Stimulated activated CD8-positive, alpha-beta memory T cell treated with anti-CD3 and anti-CD28 coated beads, Interleukin-7, amount 100 ng/mL, for 1 hour (primary cell): ENCODE measurements around the gene SLC35B2.

Experiments
- DNase-seq, 2 donors: peaks; one replicate each; pipeline ENCODE4 v3.0.0-alpha.2; 2020; ENCODE audit warnings: low read depth in 2 of 2

Gene SLC35B2

DNA sequence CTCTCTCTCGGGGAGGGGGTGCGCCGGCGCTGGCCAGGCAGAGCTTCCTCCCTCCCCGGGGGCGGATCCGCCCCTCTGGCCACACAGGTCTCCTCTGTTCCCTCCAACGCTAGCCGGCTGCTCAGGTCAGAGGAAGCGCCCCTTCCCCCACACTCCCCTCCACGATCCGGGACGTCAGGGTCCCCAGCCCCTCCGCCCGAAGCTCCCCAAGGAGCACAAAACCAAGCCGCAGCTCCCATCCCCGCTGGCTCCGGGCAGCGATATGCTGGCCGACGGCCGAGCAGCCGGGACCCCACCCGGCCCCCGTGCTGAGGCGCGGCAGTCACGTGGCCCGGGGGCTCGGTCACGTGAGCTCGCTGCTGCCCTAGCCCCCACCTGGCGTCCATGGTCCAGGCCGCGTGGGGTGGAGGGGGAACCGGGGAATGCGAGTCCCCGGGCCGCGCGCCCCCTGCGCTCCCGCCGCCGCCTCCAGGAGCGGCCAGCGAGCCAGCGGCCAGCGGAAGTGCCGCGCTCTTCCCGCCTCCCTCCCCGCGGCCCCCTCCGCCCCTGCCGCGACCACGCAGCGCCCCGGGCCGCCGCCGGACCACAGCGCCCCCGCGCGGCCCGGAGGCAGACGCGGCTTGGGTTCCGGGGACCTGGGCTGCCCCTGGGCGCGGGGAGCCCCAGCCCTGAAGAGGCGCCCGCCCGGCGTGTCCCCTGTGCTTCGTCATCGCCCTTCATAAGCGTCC is at the start of gene SLC35B2:
TSS of gene SLC35B2 (minus strand) at position 504 of the 728 bp plus-strand sequence. CDS start at position 386, 118 bp downstream.
- DNase-seq: peak in 1 of 2 donors; percentile 36

- no peak for DNase-seq
Observed at GRCh38 chr6:44306710-44307109, 49.4 kb upstream of the SLC35B2 start.

GRCh38 chr6:44305200-44305725 is 47.9 kb upstream of the SLC35B2 start:
- DNase-seq: no peak

- peak in 1 of 2 donors; percentile 6 for DNase-seq
Observed at GRCh38 chr6:44304282-44305199, 47.2 kb upstream of the SLC35B2 start.

DNA sequence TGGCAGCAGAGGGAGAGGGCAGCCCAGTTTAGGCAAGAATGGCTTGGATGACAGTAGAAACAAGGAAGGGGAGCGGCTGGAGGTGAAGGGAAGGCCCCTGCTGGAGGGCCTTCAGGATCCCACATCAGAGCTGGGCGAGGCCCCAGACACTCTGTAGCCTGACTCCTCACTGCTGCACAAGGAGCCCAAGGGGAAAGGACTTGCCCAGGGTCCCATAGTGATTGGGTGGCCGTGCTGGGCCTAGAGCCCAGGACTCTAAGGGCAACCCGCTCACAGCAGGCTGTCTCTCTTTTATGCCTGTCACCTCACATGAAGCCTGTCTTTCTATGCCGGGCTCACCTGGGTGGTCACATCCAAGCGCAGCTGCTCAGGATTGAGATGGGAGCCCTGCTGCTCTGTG is 46.5 kb upstream of the SLC35B2 start:
- DNase-seq: no peak

GRCh38 chr6:44302856-44303255 is 45.5 kb upstream of the SLC35B2 start:
- DNase-seq: no peak

DNA sequence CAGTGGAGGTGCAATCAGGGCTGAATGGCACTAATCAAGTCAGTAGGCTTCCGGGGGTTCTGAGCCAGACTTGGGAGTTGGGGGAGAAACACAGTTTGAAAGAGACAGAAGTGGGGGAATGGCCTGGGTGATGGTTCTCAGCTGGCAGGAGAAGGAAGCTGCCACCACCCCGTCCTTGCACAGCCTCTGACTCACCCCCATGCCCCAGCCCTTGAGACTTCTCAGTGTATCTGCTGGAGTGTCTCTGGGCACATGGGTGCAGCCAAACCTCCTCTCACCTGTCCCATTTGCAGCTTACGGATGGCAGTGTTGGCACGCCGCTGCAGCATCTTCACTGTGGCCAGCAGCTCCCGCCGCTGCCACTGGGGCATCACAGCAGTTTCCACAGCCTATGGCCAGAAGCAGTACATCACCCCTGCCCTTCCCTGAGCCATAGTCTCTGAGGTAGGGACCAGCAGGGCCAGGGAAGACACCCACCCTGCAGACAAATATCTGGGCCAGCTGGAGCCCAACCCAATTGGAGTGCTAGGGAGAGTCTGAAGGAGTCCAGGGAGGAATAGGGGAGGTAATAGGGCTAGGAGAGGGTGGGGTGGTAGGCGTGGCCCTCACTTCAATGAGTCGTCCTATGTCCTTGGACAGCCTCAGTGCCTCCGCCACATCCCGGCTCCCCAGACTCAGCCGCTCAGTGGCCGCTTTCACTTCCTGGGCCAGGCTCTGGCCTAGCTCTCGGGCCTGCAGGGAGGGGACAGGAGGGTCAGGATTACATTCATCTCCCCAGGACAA is 44.6 kb upstream of the SLC35B2 start:
- DNase-seq: no peak

DNA sequence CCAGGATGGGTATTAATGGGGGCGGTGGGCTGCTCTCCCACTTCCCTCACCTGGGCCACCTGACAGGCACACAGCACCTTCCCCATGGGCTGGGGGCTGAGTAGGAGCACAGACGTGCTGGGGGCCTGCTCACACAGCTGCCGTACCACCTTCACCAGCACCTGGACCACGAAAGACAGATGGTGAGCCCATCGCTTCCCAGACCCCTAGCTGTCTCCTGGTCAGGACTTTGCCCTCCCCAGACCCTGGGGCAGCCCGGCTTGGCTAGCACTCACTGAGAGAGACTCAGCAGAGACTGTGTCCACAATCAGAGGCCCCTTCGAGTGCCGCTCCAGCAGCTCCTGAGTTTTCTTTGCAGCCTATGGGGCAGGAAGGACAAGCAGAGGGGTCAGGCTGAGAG is 43.8 kb upstream of the SLC35B2 start:
- no peak for DNase-seq

DNA sequence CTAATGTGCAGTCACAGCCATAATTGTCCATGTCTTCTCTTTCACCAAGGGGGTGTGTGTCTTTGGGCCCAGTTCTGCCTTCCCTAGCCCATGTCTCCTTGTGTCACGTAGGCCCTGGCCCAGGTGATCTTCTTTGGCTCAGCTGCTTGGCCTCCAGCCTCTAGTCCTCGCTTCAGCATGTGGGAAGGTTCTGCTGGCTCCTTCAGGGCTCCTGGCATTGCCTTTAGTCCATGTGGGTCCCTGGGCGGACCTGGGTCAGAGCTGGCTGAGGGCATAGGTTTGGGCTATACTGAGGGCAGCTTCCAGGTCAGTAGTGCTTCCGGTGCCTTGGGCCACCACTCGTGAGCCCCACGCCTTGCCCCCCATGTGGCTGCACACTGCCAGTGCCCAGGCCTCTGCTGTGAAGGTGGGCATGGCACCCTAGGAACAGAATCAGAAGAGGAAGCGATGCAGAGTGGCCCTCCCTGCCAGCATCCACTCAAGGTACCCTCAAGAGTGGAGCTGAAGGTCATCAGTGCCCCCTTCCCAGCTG is 43.0 kb upstream of the SLC35B2 start:
- DNase-seq: no peak

DNA sequence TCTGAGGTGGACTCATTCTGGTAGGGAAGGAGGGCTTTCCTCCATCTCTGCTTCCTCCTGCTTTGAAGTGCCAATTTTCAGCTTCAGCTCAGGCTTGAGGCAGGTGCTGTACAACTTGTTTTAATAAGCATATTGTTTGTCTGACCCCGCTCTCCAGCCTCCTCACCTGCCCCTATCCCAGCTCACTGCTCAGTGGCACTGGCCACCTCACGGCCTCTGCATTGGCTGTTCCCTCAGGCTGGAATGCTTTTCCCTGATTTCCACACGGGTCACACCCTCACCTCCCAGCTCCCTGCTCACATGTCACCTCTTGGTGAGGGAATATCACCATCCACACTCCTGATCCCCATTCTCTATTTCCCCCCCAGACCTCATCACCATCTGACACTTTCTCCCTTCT is 41.5 kb upstream of the SLC35B2 start:
- no peak for DNase-seq

- DNase-seq: no peak
Observed at GRCh38 chr6:44298055-44298803, 40.9 kb upstream of the SLC35B2 start.

DNA sequence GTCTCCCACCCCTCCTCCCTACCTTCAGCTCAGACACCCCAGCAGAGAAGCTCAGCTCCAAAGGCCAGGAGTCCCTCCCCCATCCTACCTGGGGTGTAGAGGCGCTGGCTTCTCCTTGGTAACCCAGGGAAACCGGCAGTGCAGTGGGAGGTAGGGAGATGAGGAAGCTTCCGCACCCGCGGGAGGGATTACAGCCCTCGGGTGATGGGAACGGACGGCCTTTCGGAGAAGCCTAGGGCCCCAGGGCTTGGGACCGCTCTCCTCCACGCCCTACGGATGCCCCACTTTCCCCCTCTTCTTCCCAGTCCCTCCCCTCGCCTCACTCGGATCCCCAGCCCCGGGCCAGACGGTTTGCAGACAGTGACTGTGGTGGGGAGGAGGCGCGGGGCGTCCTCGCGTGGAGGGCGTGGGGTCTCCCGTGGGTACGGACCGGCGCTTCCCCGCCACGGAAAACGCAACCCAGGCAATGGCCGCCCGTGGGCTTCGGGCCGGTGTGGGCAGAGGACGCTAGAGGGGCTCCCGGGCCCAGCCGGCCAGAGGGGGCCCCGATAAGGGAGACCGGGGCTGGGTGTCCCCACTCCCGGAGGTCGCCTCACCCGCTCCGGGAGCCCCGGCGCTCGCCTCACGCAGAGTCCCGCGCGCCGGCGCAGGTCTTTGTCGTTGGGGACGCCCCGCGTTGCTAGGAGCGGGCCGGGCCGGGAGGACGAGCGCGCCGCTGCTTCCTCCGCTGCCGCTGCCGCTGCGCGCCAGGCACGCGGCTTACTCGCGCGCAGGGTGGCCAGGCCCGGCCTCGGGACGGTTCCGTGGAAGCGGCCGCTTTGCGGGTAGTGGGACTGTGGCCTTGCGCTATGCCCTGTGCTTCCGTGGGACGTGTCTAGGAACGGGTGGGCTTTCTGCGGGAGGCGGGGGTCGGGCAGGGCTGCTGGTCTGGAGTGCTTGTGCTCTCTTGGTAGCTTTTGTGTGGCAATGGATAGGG is 40.0 kb upstream of the SLC35B2 start:
- peak in 1 of 2 donors; percentile 19 for DNase-seq

DNA sequence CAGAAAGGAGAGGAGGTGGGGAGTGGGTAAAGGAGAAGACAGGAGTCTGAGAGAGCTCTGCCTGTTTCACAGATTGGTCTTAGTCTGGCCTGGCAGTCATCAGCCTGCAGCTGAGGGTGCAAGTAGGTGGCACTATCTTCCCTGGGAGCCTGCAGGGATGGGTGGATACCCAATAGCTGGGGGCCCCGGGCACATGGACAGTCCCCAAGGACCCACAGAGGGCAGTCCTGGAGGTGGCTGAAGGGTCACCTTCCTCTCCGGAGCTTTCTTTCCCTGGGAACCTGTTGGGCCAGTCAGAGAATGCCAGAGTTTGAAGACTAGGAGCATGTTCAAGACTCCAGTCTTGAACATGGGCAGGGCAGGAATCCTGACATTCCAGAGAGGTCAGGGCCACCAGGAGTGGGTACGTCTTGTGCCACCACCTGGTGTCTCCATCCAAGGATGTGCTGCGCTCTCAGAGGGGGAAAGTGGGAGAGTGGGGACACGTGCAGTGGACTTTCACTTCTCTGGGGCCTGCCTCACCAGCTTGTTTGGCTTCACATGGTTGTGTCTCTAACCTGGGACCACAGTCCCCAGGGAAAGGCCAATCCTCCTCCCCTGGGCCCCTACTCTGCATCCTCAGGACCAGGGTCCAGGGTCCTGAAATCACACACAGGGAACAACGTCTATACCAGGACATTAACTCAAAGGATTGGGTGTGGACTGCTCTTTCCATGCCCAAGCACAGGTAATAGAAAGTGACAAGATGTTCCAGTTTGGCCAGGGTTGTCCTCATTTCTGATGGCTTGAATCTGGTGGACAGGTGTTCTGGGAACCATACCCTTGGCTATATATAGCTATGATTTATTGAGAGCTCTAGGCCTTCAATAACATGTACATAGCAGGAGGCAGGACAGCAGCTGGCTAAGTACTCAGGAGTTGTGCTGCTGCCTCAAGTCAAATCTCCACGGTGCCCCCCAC is 37.8 kb upstream of the SLC35B2 start:
- no peak for DNase-seq

GRCh38 chr6:44292661-44293365 is 35.5 kb upstream of the SLC35B2 start:
- DNase-seq: no peak

DNA sequence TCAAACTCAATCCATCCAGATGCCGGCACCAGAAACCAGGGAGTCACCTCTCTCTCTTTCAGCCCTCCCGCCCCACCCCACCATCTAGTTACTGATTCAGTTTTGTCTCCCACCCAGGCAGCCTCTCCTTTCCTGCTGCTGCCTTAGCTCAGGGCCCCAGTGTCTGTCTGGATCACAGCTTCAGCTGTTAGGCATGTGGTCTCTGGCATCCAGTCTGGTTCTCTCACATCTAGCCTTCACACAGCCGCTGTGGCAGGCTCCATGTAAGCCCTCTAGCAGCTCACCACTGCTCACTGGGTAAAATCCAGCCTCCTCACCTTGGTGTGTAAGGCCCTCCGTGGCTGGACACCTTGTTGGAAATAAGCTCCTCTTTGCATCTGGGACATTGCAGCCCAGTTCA is 34.5 kb upstream of the SLC35B2 start:
- no peak for DNase-seq

DNA sequence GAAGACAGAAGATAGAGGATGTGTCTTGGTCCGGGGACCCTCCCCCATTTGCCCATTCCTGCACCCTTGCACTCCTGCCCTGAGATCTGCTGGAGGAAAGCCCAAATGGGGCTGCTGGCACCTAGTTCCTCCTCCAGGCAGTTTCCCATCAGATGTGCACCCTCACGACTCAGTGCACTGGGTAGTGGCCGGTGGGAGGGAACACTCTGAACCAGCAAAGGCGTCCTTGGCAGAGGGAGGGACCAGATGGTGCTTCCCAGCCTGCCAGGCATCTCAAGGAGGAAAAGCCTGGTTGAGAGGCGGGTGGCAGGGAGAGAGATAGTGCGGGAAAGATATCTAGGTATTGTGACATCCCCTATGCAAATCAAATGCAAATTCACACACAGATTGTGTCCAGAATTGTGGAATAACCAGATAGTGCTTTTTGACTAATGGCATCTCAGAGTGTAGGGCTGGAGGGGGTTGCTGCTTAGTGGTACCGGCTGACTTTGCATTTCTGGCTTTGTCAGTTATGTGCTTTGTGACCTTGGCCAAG is 32.5 kb upstream of the SLC35B2 start:
- DNase-seq: no peak

DNA sequence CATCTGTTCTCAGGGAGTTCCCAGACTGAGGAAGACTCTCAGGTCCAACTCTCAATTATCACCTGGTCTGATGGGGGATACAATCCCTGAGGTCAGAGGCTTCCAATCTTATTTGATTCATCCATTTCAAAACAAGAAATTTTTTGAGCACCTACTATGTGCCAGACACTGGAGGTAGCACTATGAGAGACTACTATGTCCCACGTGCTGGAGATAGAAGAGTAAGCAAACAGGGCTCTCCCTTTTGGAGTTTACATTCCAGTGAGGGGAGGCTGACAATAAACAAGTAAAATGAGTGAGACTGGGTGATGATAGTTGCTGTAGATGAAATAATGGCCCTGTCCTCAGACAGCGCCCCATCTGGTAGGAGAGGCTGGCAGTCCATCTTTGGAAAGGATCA is 29.4 kb upstream of the SLC35B2 start:
- no peak for DNase-seq

GRCh38 chr6:44286285-44286565 is 28.9 kb upstream of the SLC35B2 start:
- no peak for DNase-seq
